GM12864 (cell line): Measurements from ENCODE around the gene ZNF30.

Experiments
- DNase-seq: peaks from one replicate; pipeline ENCODE4 v3.0.0-alpha.2; 2011; ENCODE audit warnings: low read depth
- H3K4me3 ChIP-seq: 2 replicates; pipeline ENCODE4 v1.5.1; 2011; ENCODE audit warnings: mild to moderate bottlenecking, low read depth, low read length, control low read depth
- TF ChIP-seq, protein P1 (sequence below): IDR thresholded peaks from 2 replicates; pipeline ENCODE4 v1.5.1; 2011; ENCODE audit warnings: low read depth, mild to moderate bottlenecking, moderate library complexity, low read length, control low read depth, inconsistent platforms; ENCODE audit errors: missing control alignments

ZNF30 gene

DNA sequence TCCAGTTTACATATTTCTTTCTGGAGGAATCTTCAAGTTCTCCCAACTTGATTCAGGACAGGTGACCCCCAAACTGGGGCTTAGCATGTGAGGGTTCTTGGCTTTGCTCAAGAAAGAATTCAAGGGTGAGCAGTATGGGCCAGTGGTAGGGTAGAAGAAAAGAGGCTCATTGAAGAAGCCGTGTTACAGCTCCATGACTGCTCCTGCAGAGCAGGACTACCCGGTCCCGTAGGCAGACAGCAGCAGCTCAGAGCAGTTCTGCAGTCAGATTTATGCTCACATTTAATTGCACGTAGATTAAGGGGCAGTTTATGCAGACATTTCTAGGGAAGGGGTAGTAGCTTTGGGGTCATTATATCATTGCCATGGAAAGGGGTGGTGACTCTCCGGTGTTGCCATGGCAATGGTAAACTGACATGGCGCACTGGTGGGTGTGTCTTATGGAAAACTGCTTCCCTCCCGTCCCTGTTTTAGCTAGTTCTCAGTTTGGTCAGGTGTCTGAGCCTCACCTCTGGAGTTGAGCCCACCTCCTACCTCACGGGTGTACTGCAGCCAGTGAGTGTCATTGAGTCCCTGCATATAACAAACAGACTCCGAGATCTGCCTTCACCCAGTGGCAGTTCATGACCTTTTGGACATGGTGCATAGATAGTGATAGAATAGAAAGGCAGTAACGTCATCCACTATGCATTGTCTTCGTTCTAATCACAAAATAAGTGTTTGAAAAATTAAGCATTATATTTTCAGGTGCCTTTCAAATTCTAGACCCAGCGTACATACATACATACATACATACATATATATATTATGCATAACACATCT is 53.3 kb downstream of the ZNF30 start:
- DNase-seq = no peak
- TF ChIP-seq, protein P1, sequence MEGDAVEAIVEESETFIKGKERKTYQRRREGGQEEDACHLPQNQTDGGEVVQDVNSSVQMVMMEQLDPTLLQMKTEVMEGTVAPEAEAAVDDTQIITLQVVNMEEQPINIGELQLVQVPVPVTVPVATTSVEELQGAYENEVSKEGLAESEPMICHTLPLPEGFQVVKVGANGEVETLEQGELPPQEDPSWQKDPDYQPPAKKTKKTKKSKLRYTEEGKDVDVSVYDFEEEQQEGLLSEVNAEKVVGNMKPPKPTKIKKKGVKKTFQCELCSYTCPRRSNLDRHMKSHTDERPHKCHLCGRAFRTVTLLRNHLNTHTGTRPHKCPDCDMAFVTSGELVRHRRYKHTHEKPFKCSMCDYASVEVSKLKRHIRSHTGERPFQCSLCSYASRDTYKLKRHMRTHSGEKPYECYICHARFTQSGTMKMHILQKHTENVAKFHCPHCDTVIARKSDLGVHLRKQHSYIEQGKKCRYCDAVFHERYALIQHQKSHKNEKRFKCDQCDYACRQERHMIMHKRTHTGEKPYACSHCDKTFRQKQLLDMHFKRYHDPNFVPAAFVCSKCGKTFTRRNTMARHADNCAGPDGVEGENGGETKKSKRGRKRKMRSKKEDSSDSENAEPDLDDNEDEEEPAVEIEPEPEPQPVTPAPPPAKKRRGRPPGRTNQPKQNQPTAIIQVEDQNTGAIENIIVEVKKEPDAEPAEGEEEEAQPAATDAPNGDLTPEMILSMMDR = no peak
- H3K4me3 ChIP-seq = no peak overlapping the region

DNA sequence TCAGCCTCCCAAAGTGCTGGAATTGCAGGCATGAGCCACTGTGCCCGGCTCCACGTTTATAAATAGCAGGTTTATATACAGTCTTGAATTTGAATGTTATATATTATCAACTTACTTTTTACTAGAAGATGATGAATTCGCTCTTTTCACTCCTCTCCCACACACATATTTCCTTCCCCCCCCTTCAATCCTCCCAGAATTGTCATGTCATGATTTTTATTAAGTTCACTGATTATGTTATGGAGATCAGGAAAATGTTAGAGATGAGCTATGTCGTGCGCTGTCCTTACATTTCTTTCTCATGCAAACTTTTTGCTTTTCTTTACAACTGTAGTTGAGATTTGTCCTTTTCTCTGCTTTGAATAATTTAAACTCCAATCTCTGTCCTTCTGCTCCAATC is 55.6 kb downstream of the ZNF30 start:
- no peak for DNase-seq
- TF ChIP-seq, protein P1 = no peak
- H3K4me3 ChIP-seq = no peak overlapping the region

DNA sequence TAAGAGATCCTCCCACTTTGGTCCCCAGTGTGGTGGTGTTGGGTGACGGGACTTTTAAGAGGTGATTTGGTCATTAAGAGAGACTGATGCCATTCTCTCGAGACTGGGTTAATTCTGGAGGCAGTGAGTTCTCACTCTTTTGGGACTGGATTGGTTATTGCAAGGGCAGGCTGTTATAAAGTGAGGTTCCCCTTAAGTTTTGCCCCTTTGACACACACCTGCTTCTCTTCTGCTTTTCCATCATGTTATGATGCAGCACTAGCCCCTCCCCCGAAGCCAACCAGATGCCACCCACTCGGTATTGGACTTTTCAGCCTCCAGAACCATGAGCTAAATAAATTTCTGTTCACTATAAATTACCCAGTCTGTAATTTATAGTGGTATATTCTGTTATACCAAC is 57.1 kb downstream of the ZNF30 start:
- DNase-seq = no peak
- TF ChIP-seq, protein P1 = no peak
- H3K4me3 ChIP-seq = no peak overlapping the region

DNA sequence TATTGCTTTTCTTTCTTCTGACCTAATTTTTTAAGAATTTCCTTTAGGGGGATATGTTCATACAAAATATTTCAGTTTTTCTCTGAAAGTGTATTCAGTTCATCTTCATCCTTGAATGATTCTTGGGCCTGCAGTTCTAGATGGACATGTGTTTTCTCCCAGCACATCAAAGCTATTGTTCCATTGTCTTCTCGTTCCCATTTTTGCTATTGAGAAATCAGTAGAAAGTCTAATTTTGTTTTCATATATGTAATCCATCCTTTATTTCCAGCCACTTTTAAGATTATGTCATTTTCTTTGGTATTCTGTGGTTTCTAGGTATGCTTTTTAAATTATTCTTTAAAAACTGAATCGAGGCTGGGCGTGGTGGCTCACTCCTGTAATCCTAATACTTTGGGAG is 57.6 kb downstream of the ZNF30 start:
- TF ChIP-seq, protein P1 = no peak
- no peak overlapping the region for H3K4me3 ChIP-seq
- DNase-seq = no peak

DNA sequence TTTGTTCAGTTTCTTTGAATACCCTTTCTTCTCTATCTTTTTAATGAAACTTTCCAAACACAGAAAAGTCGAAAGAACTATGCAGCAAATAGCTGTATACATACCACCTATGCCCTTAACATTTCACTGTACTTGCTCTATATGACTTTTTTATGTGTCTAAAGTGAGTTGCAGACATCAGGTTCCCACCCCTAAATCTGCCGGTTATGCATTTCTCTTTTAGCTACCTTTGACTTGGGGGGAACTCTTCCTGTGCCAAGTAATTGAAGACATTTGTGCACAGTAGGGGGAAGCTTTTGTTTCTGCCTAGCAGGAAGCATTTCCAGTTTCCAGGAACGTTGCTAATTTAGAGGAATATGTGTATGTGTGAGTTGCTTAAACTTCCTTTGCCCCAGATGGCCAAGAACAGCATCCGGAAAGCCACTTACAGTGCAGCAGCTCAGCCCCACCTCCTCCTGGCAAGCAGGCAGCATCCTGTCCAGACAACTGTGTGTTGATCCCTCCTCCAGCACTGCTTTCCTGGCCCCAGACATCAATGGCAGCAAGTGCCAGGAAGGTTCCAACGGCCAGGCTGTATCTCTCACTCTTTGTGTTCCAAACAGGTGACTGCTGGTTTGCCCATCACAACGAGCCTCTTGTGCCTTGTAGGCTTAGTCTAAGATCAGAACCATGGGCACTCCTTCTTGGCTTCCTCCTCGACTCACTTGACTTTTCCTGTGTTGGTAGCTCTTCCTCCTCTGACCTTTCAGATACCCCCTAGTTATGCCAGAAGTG is 58.7 kb downstream of the ZNF30 start:
- TF ChIP-seq, protein P1 = no peak
- DNase-seq = no peak
- H3K4me3 ChIP-seq = no peak overlapping the region

DNA sequence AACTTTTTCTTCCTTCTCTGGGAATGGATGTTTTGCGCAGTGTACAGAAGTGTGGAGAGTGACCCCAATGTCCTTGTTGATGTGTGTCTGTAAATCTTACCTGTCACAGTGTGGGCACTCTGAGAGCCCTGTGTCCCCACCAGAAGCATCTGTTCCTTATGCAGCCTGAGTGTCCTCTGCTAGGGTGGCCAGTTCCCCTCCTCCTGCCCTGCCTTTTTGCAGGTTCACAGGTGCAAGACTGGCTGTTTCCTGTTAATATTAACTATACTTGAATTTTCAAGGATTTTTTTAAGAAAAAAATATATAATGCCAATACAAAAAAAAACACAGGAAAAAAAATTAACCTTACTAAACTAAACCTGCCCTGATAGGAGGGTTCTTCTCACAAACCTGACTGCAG is 61.4 kb downstream of the ZNF30 start:
- H3K4me3 ChIP-seq = no peak overlapping the region
- TF ChIP-seq, protein P1 = no peak
- DNase-seq = no peak
